Adipocyte (in vitro differentiated cells): ENCODE data around the gene KDM2A.

Experiments
- DNase-seq: peaks from one replicate; pipeline ENCODE4 v3.0.0-alpha.2; 2015; ENCODE audit warnings: low read depth
- H3K27me3 ChIP-seq: replicated peaks from 2 replicates; pipeline ENCODE4 v1.7.0; 2013; ENCODE audit warnings: mild to moderate bottlenecking, low read length, moderate library complexity; ENCODE audit not compliant: control insufficient read depth, insufficient read depth
- H3K36me3 ChIP-seq: 2 replicates; pipeline ENCODE4 v1.7.0; 2013; ENCODE audit warnings: low read length, mild to moderate bottlenecking, moderate library complexity; ENCODE audit not compliant: control insufficient read depth, insufficient read depth, severe bottlenecking
- H3K4me1 ChIP-seq: 2 replicates; pipeline ENCODE4 v1.7.0; 2013; ENCODE audit warnings: mild to moderate bottlenecking, low read length, moderate library complexity; ENCODE audit not compliant: control insufficient read depth, insufficient read depth
- H3K4me3 ChIP-seq: 2 replicates; pipeline ENCODE4 v1.7.0; 2013; ENCODE audit warnings: mild to moderate bottlenecking, low read length, moderate library complexity
- H3K9ac ChIP-seq: 2 replicates; pipeline ENCODE4 v1.7.0; 2013; ENCODE audit warnings: mild to moderate bottlenecking, low read length, moderate library complexity
- H3K9me3 ChIP-seq: 2 replicates; pipeline ENCODE4 v1.7.0; 2013; ENCODE audit warnings: mild to moderate bottlenecking, low read length, moderate library complexity; ENCODE audit not compliant: control insufficient read depth

The KDM2A gene

GRCh38 chr11:67269401-67270255, 150.6 kb downstream of the KDM2A start:
- DNase-seq = no peak
- H3K27me3 ChIP-seq = no peaks in the 10 kb centered on the region
- H3K4me3 ChIP-seq = peak overlapping the region; percentile 32
- H3K9ac ChIP-seq = peak overlapping the region; percentile 68
- no peaks in the 10 kb centered on the region for H3K9me3 ChIP-seq
- H3K4me1 ChIP-seq = peaks cover 60% of the 10 kb centered on the region
- no peaks in the 10 kb centered on the region for H3K36me3 ChIP-seq

GRCh38 chr11:67270256-67271204, 151.5 kb downstream of the KDM2A start:
- no peak for DNase-seq
- Histone ChIP-seq H3K9me3 (no peaks in the 10 kb centered on the region), H3K4me1 (peaks cover 60% of the 10 kb centered on the region), H3K36me3 (no peaks in the 10 kb centered on the region), H3K27me3 (no peaks in the 10 kb centered on the region), H3K9ac (peak overlapping the region; percentile 68), H3K4me3 (peak overlapping the region; percentile 32)

GRCh38 chr11:67271205-67271540, 152.1 kb downstream of the KDM2A start:
- no peak for DNase-seq
- H3K4me3 ChIP-seq = no peak overlapping the region
- no peaks in the 10 kb centered on the region for H3K27me3 ChIP-seq
- H3K9me3 ChIP-seq = no peaks in the 10 kb centered on the region
- no peak overlapping the region for H3K9ac ChIP-seq
- peaks cover 55% of the 10 kb centered on the region for H3K4me1 ChIP-seq
- no peaks in the 10 kb centered on the region for H3K36me3 ChIP-seq

GRCh38 chr11:67271541-67272284, 152.7 kb downstream of the KDM2A start:
- DNase-seq = no peak

GRCh38 chr11:67272327-67273259, 153.5 kb downstream of the KDM2A start:
- Histone ChIP-seq H3K27me3 (no peaks in the 10 kb centered on the region), H3K9me3 (no peaks in the 10 kb centered on the region), H3K36me3 (no peaks in the 10 kb centered on the region), H3K4me3 (no peak overlapping the region), H3K9ac (peak overlapping the region; percentile 43), H3K4me1 (peaks cover 61% of the 10 kb centered on the region)
- DNase-seq = no peak

More at GRCh38 chr11:67271541-67272284, 152.7 kb downstream of the KDM2A start:
- H3K4me1 ChIP-seq = peaks cover 58% of the 10 kb centered on the region
- no peaks in the 10 kb centered on the region for H3K9me3 ChIP-seq
- H3K36me3 ChIP-seq = no peaks in the 10 kb centered on the region
- H3K9ac ChIP-seq = no peak overlapping the region
- no peak overlapping the region for H3K4me3 ChIP-seq
- H3K27me3 ChIP-seq = no peaks in the 10 kb centered on the region

- Histone ChIP-seq H3K4me3 (no peak overlapping the region), H3K4me1 (peaks cover 58% of the 10 kb centered on the region), H3K9me3 (no peaks in the 10 kb centered on the region), H3K9ac (peak overlapping the region; percentile 43), H3K27me3 (no peaks in the 10 kb centered on the region), H3K36me3 (no peaks in the 10 kb centered on the region)
- DNase-seq = no peak
Measured at GRCh38 chr11:67273260-67273990, 154.4 kb downstream of the KDM2A start.

- DNase-seq = no peak
- no peaks in the 10 kb centered on the region for H3K27me3 ChIP-seq
Measured at GRCh38 chr11:67274768-67275605, 155.9 kb downstream of the KDM2A start.

GRCh38 chr11:67275606-67276409, 156.7 kb downstream of the KDM2A start:
- Histone ChIP-seq H3K4me3 (no peak overlapping the region), H3K9ac (peak overlapping the region; percentile 42), H3K4me1 (peaks cover 41% of the 10 kb centered on the region), H3K27me3 (no peaks in the 10 kb centered on the region), H3K36me3 (peaks cover 18% of the 10 kb centered on the region), H3K9me3 (no peaks in the 10 kb centered on the region)
- DNase-seq = no peak

More at GRCh38 chr11:67274768-67275605, 155.9 kb downstream of the KDM2A start:
- H3K4me3 ChIP-seq = no peak overlapping the region
- H3K9ac ChIP-seq = peak overlapping the region; percentile 42
- H3K9me3 ChIP-seq = no peaks in the 10 kb centered on the region
- peaks cover 48% of the 10 kb centered on the region for H3K4me1 ChIP-seq
- peaks cover 12% of the 10 kb centered on the region for H3K36me3 ChIP-seq

- no peaks in the 10 kb centered on the region for H3K9me3 ChIP-seq
- DNase-seq = no peak
- no peaks in the 10 kb centered on the region for H3K27me3 ChIP-seq
- peak overlapping the region; percentile 78 for H3K4me3 ChIP-seq
- H3K4me1 ChIP-seq = peaks cover 37% of the 10 kb centered on the region
- H3K36me3 ChIP-seq = peaks cover 28% of the 10 kb centered on the region
- H3K9ac ChIP-seq = peak overlapping the region; percentile 89
Measured at GRCh38 chr11:67276781-67277230, 157.7 kb downstream of the KDM2A start.
